ENCODE results near the gene APOA1.

DNA sequence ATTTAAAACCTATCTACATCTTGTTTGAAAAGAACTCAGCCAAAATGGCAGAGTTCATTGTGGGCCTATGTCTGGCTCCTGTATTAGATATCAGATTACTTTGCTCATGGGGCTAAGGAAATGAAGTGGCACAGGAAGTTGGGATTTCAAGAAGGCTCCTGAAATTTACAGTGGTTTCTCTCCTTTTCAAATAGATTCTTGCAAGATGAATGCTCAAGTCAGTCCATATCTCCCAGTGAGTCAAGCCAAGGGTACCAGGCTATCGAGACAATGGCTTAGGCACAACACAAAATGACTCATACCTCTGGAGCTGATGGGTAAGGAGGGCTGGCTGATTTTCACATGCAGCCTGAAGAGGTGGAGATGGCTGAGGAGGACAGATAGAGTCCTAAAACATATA is 24.1 kb upstream of the APOA1 start:
- TF ChIP-seq, protein P1, sequence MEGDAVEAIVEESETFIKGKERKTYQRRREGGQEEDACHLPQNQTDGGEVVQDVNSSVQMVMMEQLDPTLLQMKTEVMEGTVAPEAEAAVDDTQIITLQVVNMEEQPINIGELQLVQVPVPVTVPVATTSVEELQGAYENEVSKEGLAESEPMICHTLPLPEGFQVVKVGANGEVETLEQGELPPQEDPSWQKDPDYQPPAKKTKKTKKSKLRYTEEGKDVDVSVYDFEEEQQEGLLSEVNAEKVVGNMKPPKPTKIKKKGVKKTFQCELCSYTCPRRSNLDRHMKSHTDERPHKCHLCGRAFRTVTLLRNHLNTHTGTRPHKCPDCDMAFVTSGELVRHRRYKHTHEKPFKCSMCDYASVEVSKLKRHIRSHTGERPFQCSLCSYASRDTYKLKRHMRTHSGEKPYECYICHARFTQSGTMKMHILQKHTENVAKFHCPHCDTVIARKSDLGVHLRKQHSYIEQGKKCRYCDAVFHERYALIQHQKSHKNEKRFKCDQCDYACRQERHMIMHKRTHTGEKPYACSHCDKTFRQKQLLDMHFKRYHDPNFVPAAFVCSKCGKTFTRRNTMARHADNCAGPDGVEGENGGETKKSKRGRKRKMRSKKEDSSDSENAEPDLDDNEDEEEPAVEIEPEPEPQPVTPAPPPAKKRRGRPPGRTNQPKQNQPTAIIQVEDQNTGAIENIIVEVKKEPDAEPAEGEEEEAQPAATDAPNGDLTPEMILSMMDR (IDR thresholded peaks at IDR 0.05; ENCODE audit: extremely low read depth in 1 of 2, insufficient read depth in 1 of 2, low read depth in 1 of 2, low read length in 2 of 2): no peak
- TF ChIP-seq, protein P2, sequence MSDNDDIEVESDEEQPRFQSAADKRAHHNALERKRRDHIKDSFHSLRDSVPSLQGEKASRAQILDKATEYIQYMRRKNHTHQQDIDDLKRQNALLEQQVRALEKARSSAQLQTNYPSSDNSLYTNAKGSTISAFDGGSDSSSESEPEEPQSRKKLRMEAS (IDR thresholded peaks at IDR 0.05; ENCODE audit: insufficient read depth, insufficient read length): no peak
- TF ChIP-seq POLR2AphosphoS5 (IDR thresholded peaks at IDR 0.05; ENCODE audit: insufficient read depth, low read depth, low read length): no peak
- TF ChIP-seq EZH2 (IDR thresholded peaks at IDR 0.05; ENCODE audit: borderline replicate concordance, low read depth, low read length, severe bottlenecking): no peak
- TF ChIP-seq POLR2A (IDR thresholded peaks at IDR 0.05; ENCODE audit: low read depth, low read length): no peak
- TF ChIP-seq MYC (IDR thresholded peaks at IDR 0.05; ENCODE audit: low read depth, low read length): no peak
- peak; percentile 55 for TF ChIP-seq JUN (IDR thresholded peaks at IDR 0.05; ENCODE audit: borderline replicate concordance, insufficient read depth, insufficient read length, low read depth)

Measured in endothelial cell of umbilical vein (primary cell).